Measurements from ENCODE around the gene COL24A1.

Gene COL24A1

GRCh38 chr1:86069757-86070145 is 86.8 kb downstream of the COL24A1 start:
- H3K4me3 Mint-ChIP-seq: no peak overlapping the region

GRCh38 chr1:86068841-86069756 is 87.5 kb downstream of the COL24A1 start:
- no peaks in the 10 kb centered on the region for H3K4me1 Mint-ChIP-seq (ENCODE audit: low read depth)
- H3K27me3 Mint-ChIP-seq: peaks cover 2% of the 10 kb centered on the region
- no peaks in the 10 kb centered on the region for H3K36me3 Mint-ChIP-seq
- no peak overlapping the region for H3K27ac Mint-ChIP-seq
- no peaks in the 10 kb centered on the region for H3K9me3 Mint-ChIP-seq (ENCODE audit: low read depth)
- H3K4me3 Mint-ChIP-seq: no peak overlapping the region

More at GRCh38 chr1:86069757-86070145, 86.8 kb downstream of the COL24A1 start:
- Mint-ChIP-seq H3K27ac (no peak overlapping the region), H3K4me1 (ENCODE audit: low read depth) (no peaks in the 10 kb centered on the region), H3K9me3 (ENCODE audit: low read depth) (no peaks in the 10 kb centered on the region), H3K36me3 (no peaks in the 10 kb centered on the region), H3K27me3 (peaks cover 2% of the 10 kb centered on the region)

GRCh38 chr1:86068271-86068721 is 88.3 kb downstream of the COL24A1 start:
- no peaks in the 10 kb centered on the region for H3K4me1 Mint-ChIP-seq (ENCODE audit: low read depth)
- no peak overlapping the region for H3K4me3 Mint-ChIP-seq
- H3K36me3 Mint-ChIP-seq: no peaks in the 10 kb centered on the region
- H3K27me3 Mint-ChIP-seq: peaks cover 2% of the 10 kb centered on the region
- no peaks in the 10 kb centered on the region for H3K9me3 Mint-ChIP-seq (ENCODE audit: low read depth)
- H3K27ac Mint-ChIP-seq: no peak overlapping the region

GRCh38 chr1:86067626-86068025 is 88.9 kb downstream of the COL24A1 start:
- peaks cover 3% of the 10 kb centered on the region for H3K27me3 Mint-ChIP-seq
- H3K9me3 Mint-ChIP-seq (ENCODE audit: low read depth): no peaks in the 10 kb centered on the region
- H3K27ac Mint-ChIP-seq: no peak overlapping the region
- H3K36me3 Mint-ChIP-seq: no peaks in the 10 kb centered on the region
- H3K4me1 Mint-ChIP-seq (ENCODE audit: low read depth): no peaks in the 10 kb centered on the region
- no peak overlapping the region for H3K4me3 Mint-ChIP-seq

- Mint-ChIP-seq H3K36me3 (no peaks in the 10 kb centered on the region), H3K4me1 (ENCODE audit: low read depth) (no peaks in the 10 kb centered on the region), H3K27ac (no peak overlapping the region), H3K9me3 (ENCODE audit: low read depth) (no peaks in the 10 kb centered on the region), H3K27me3 (peaks cover 5% of the 10 kb centered on the region), H3K4me3 (no peak overlapping the region)
Observed at GRCh38 chr1:86064899-86065298, 91.7 kb downstream of the COL24A1 start.

- Mint-ChIP-seq H3K9me3 (ENCODE audit: low read depth) (no peaks in the 10 kb centered on the region), H3K27me3 (peaks cover 5% of the 10 kb centered on the region), H3K36me3 (no peaks in the 10 kb centered on the region), H3K27ac (no peak overlapping the region), H3K4me3 (no peak overlapping the region), H3K4me1 (ENCODE audit: low read depth) (no peaks in the 10 kb centered on the region)
Observed at GRCh38 chr1:86063721-86064120, 92.9 kb downstream of the COL24A1 start.

GRCh38 chr1:86062453-86062852 is 94.1 kb downstream of the COL24A1 start:
- Mint-ChIP-seq H3K36me3 (no peaks in the 10 kb centered on the region), H3K27ac (no peak overlapping the region), H3K4me3 (no peak overlapping the region), H3K27me3 (peaks cover 5% of the 10 kb centered on the region), H3K9me3 (ENCODE audit: low read depth) (no peaks in the 10 kb centered on the region), H3K4me1 (ENCODE audit: low read depth) (no peaks in the 10 kb centered on the region)

GRCh38 chr1:86061551-86061990 is 95.0 kb downstream of the COL24A1 start:
- Mint-ChIP-seq H3K27me3 (peaks cover 5% of the 10 kb centered on the region), H3K36me3 (no peaks in the 10 kb centered on the region), H3K4me3 (no peak overlapping the region), H3K4me1 (ENCODE audit: low read depth) (no peaks in the 10 kb centered on the region), H3K9me3 (ENCODE audit: low read depth) (no peaks in the 10 kb centered on the region), H3K27ac (no peak overlapping the region)

- Mint-ChIP-seq H3K4me3 (no peak overlapping the region), H3K27me3 (no peaks in the 10 kb centered on the region)
Observed at GRCh38 chr1:86054396-86054795, 102.2 kb downstream of the COL24A1 start.

GRCh38 chr1:86052948-86053698 is 103.4 kb downstream of the COL24A1 start:
- Mint-ChIP-seq H3K27ac (no peak overlapping the region), H3K4me3 (no peak overlapping the region), H3K27me3 (no peaks in the 10 kb centered on the region)

More at GRCh38 chr1:86054396-86054795, 102.2 kb downstream of the COL24A1 start:
- no peaks in the 10 kb centered on the region for H3K9me3 Mint-ChIP-seq (ENCODE audit: low read depth)
- no peak overlapping the region for H3K27ac Mint-ChIP-seq
- no peaks in the 10 kb centered on the region for H3K4me1 Mint-ChIP-seq (ENCODE audit: low read depth)
- no peaks in the 10 kb centered on the region for H3K36me3 Mint-ChIP-seq

GRCh38 chr1:86035101-86035500 is 121.5 kb downstream of the COL24A1 start:
- Mint-ChIP-seq H3K36me3 (no peaks in the 10 kb centered on the region), H3K4me1 (ENCODE audit: low read depth) (no peaks in the 10 kb centered on the region), H3K4me3 (no peak overlapping the region), H3K27me3 (no peaks in the 10 kb centered on the region), H3K27ac (no peak overlapping the region), H3K9me3 (ENCODE audit: low read depth) (no peaks in the 10 kb centered on the region)

More at GRCh38 chr1:86052948-86053698, 103.4 kb downstream of the COL24A1 start:
- no peaks in the 10 kb centered on the region for H3K4me1 Mint-ChIP-seq (ENCODE audit: low read depth)
- no peaks in the 10 kb centered on the region for H3K36me3 Mint-ChIP-seq
- no peaks in the 10 kb centered on the region for H3K9me3 Mint-ChIP-seq (ENCODE audit: low read depth)

- no peaks in the 10 kb centered on the region for H3K9me3 Mint-ChIP-seq (ENCODE audit: low read depth)
- H3K27me3 Mint-ChIP-seq: peaks cover 2% of the 10 kb centered on the region
- no peaks in the 10 kb centered on the region for H3K4me1 Mint-ChIP-seq (ENCODE audit: low read depth)
- no peaks in the 10 kb centered on the region for H3K36me3 Mint-ChIP-seq
- H3K4me3 Mint-ChIP-seq: no peak overlapping the region
- H3K27ac Mint-ChIP-seq: no peak overlapping the region
Observed at GRCh38 chr1:86030180-86030579, 126.4 kb downstream of the COL24A1 start.

GRCh38 chr1:86018283-86018923 is 138.2 kb downstream of the COL24A1 start:
- H3K27me3 Mint-ChIP-seq: no peaks in the 10 kb centered on the region
- H3K36me3 Mint-ChIP-seq: no peaks in the 10 kb centered on the region
- no peak overlapping the region for H3K27ac Mint-ChIP-seq
- no peaks in the 10 kb centered on the region for H3K4me1 Mint-ChIP-seq (ENCODE audit: low read depth)
- no peak overlapping the region for H3K4me3 Mint-ChIP-seq
- no peaks in the 10 kb centered on the region for H3K9me3 Mint-ChIP-seq (ENCODE audit: low read depth)

GRCh38 chr1:86016076-86016759 is 140.4 kb downstream of the COL24A1 start:
- no peaks in the 10 kb centered on the region for H3K36me3 Mint-ChIP-seq
- no peaks in the 10 kb centered on the region for H3K9me3 Mint-ChIP-seq (ENCODE audit: low read depth)
- H3K27me3 Mint-ChIP-seq: no peaks in the 10 kb centered on the region
- H3K4me3 Mint-ChIP-seq: no peak overlapping the region
- no peaks in the 10 kb centered on the region for H3K4me1 Mint-ChIP-seq (ENCODE audit: low read depth)
- no peak overlapping the region for H3K27ac Mint-ChIP-seq
